ENCODE results near the gene DAGLA. TPM values are rescaled to one million over a fixed set of nuclear protein-coding genes. Genes with fewer than 3 reads are reported as not detected.

DAGLA gene
- total and polyA plus RNA-seq, 2 donors (not counting 1 experiment from before 2014, with no cell fraction given): 0.06 TPM; not detected in 1

GRCh38 chr11:61684870-61685616, 4.9 kb downstream of the DAGLA start:
- H3K9me3 ChIP-seq (ENCODE audit: control extremely low read depth in 1 of 3, control insufficient read depth in 2 of 3, insufficient read depth in 1 of 3, low read length in 2 of 3): peaks cover 0 to 5% (median 0%) of the 10 kb centered on the region in 3 donors
- no peak overlapping the region for H3K9ac ChIP-seq (ENCODE audit: low read length)
- H3K79me2 ChIP-seq (ENCODE audit: control insufficient read depth, insufficient read depth, low read length): no peaks in the 10 kb centered on the region
- H3K36me3 ChIP-seq (replicated peaks in 1 of 2; ENCODE audit: control extremely low read depth in 1 of 2, control insufficient read depth in 1 of 2, extremely low read depth in 1 of 2, insufficient read depth in 2 of 2, low read length in 1 of 2): no peaks in the 10 kb centered on the region
- no peak overlapping the region for H3K4me3 ChIP-seq (ENCODE audit: control extremely low read depth in 1 of 5, extremely low read depth in 1 of 5, insufficient read depth in 1 of 5, low read depth in 2 of 5, low read length in 4 of 5)
- H3K4me3 Mint-ChIP-seq: no peak overlapping the region
- WGBS (ENCODE audit: insufficient coverage): 76% methylated on average over 14 of the region's 14 CpGs
- TF ChIP-seq CTCF (IDR thresholded peaks at IDR 0.05): no peak
- TF ChIP-seq EZH2 (IDR thresholded peaks at IDR 0.05; ENCODE audit: borderline replicate concordance, insufficient read depth, low read depth, low read length, poor library complexity, severe bottlenecking): no peak
- H2AFZ ChIP-seq (ENCODE audit: insufficient read depth, low read depth, low read length, poor library complexity, severe bottlenecking): no peak overlapping the region
- H3K9me3 Mint-ChIP-seq (ENCODE audit: insufficient read depth): no peaks in the 10 kb centered on the region
- no peaks in the 10 kb centered on the region for H4K20me1 ChIP-seq (ENCODE audit: control insufficient read depth, insufficient read depth, low read length, poor library complexity, severe bottlenecking)
- DNase-seq (no peak), ATAC-seq (ENCODE audit: low read depth) (no peak)
- H3K27ac ChIP-seq (ENCODE audit: low read length in 2 of 2): no peak overlapping the region
- H3K4me1 Mint-ChIP-seq: peaks cover 4% of the 10 kb centered on the region
- no peak overlapping the region for H3K27ac Mint-ChIP-seq
- H3K4me2 ChIP-seq (replicated peaks; ENCODE audit: low read depth, low read length, poor library complexity, severe bottlenecking): no peak overlapping the region
- ChIA-PET CTCF (no interaction called here), POLR2A (interaction anchor here (0.6 kb wide), 1 partner anchor 1177 kb away, joined by 5 read pairs; no protein-coding TSS in a partner anchor)
- H3K4me1 ChIP-seq (ENCODE audit: control insufficient read depth in 2 of 2, insufficient read depth in 2 of 2, low read length in 2 of 2): peaks cover 3 to 9% of the 10 kb centered on the region in 2 donors
- intact Hi-C loops (cut with micrococcal nuclease): no loop called here
- H3K27me3 Mint-ChIP-seq: peaks cover 29% of the 10 kb centered on the region
- peaks cover 0 to 27% (median 12%) of the 10 kb centered on the region in 4 experiments for H3K27me3 ChIP-seq (replicated peaks in 1 of 4; ENCODE audit: control extremely low read depth in 1 of 4, control insufficient read depth in 3 of 4, insufficient read depth in 4 of 4, low read length in 3 of 4)

- no peak overlapping the region for H3K27ac ChIP-seq (ENCODE audit: low read length in 2 of 2)
- ChIA-PET CTCF (no interaction called here), POLR2A (interaction anchor here (0.6 kb wide), 1 partner anchor 1176 kb away, joined by 5 read pairs; no protein-coding TSS in a partner anchor)
- no peak overlapping the region for H3K9ac ChIP-seq (ENCODE audit: low read length)
- DNase-seq: no peak
- H2AFZ ChIP-seq (ENCODE audit: insufficient read depth, low read depth, low read length, poor library complexity, severe bottlenecking): no peak overlapping the region
- no peak for TF ChIP-seq EZH2 (IDR thresholded peaks at IDR 0.05; ENCODE audit: borderline replicate concordance, insufficient read depth, low read depth, low read length, poor library complexity, severe bottlenecking)
- no peak for TF ChIP-seq CTCF (IDR thresholded peaks at IDR 0.05)
- H4K20me1 ChIP-seq (ENCODE audit: control insufficient read depth, insufficient read depth, low read length, poor library complexity, severe bottlenecking): no peaks in the 10 kb centered on the region
- Mint-ChIP-seq H3K27me3 (peaks cover 28% of the 10 kb centered on the region), H3K4me3 (no peak overlapping the region), H3K9me3 (ENCODE audit: insufficient read depth) (no peaks in the 10 kb centered on the region), H3K27ac (no peak overlapping the region), H3K4me1 (peaks cover 4% of the 10 kb centered on the region)
- no peak overlapping the region for H3K4me2 ChIP-seq (replicated peaks; ENCODE audit: low read depth, low read length, poor library complexity, severe bottlenecking)
- peaks cover 0 to 27% (median 12%) of the 10 kb centered on the region in 4 experiments for H3K27me3 ChIP-seq (replicated peaks in 1 of 4; ENCODE audit: control extremely low read depth in 1 of 4, control insufficient read depth in 3 of 4, insufficient read depth in 4 of 4, low read length in 3 of 4)
- peaks cover 0 to 5% (median 0%) of the 10 kb centered on the region in 3 donors for H3K9me3 ChIP-seq (ENCODE audit: control extremely low read depth in 1 of 3, control insufficient read depth in 2 of 3, insufficient read depth in 1 of 3, low read length in 2 of 3)
- no peak overlapping the region for H3K4me3 ChIP-seq (ENCODE audit: control extremely low read depth in 1 of 5, extremely low read depth in 1 of 5, insufficient read depth in 1 of 5, low read depth in 2 of 5, low read length in 4 of 5)
- peaks cover 2 to 8% of the 10 kb centered on the region in 2 donors for H3K4me1 ChIP-seq (ENCODE audit: control insufficient read depth in 2 of 2, insufficient read depth in 2 of 2, low read length in 2 of 2)
- no peaks in the 10 kb centered on the region for H3K79me2 ChIP-seq (ENCODE audit: control insufficient read depth, insufficient read depth, low read length)
- no peak for ATAC-seq (ENCODE audit: low read depth)
- H3K36me3 ChIP-seq (replicated peaks in 1 of 2; ENCODE audit: control extremely low read depth in 1 of 2, control insufficient read depth in 1 of 2, extremely low read depth in 1 of 2, insufficient read depth in 2 of 2, low read length in 1 of 2): no peaks in the 10 kb centered on the region
- intact Hi-C loops (cut with micrococcal nuclease): no loop called here
- WGBS (ENCODE audit: insufficient coverage): 10% methylated on average over 9 of the region's 9 CpGs
Observed at GRCh38 chr11:61685617-61685967, 5.4 kb downstream of the DAGLA start.
